Glutamatergic neuron (in vitro differentiated cells): ENCODE data around the gene KLRF1. TPM values are rescaled to one million over a fixed set of nuclear protein-coding genes. Genes with fewer than 3 reads are reported as not detected.
A peak's percentile ranks its signal among the peaks of the same experiment; 100 is the strongest.

ENCODE experiments used
- DNase-seq: peaks from one replicate; pipeline ENCODE4 v3.0.0; 2022
- H3K27ac Mint-ChIP-seq: one replicate; pipeline ENCODE4 v1.8.0; 2020; ENCODE audit warnings: mild to moderate bottlenecking, mixed read lengths, inconsistent platforms; ENCODE audit not compliant: unreplicated experiment
- H3K27me3 Mint-ChIP-seq: one replicate; pipeline ENCODE4 v1.8.0; 2020; ENCODE audit warnings: mild to moderate bottlenecking, moderate library complexity, mixed read lengths, inconsistent platforms; ENCODE audit not compliant: unreplicated experiment
- H3K36me3 Mint-ChIP-seq: one replicate; pipeline ENCODE4 v1.8.0; 2020; ENCODE audit warnings: mild to moderate bottlenecking, mixed read lengths, inconsistent platforms; ENCODE audit not compliant: unreplicated experiment
- H3K4me1 Mint-ChIP-seq: one replicate; pipeline ENCODE4 v1.8.0; 2020; ENCODE audit warnings: mild to moderate bottlenecking, low read depth, mixed read lengths, inconsistent platforms; ENCODE audit not compliant: unreplicated experiment
- H3K4me3 Mint-ChIP-seq: one replicate; pipeline ENCODE4 v1.8.0; 2020; ENCODE audit warnings: mild to moderate bottlenecking, mixed read lengths, inconsistent platforms; ENCODE audit not compliant: unreplicated experiment
- H3K9me3 Mint-ChIP-seq: one replicate; pipeline ENCODE4 v1.8.0; 2020; ENCODE audit warnings: mild to moderate bottlenecking, moderate library complexity, mixed read lengths, inconsistent platforms; ENCODE audit not compliant: unreplicated experiment
- CTCF ChIP-seq: fragments of 200-600 bp; sonication (generic); IDR thresholded peaks from one replicate; pipeline ENCODE4 v1.5.0; 2021; ENCODE audit not compliant: partially characterized antibody, unreplicated experiment
- total RNA-seq: library from RNA; stranded (reverse); fragmentation: NEBNext Ultra II Directional; extraction: Animal tissue kit (Norgen Biotek cat#: 25700); gene quantifications from one replicate; pipeline ENCODE4 v1.2.1, GENCODE V29; 2021; ENCODE audit not compliant: unreplicated experiment

Gene KLRF1
- total RNA-seq, 1 donor from 2014 or later, result not detected

- Mint-ChIP-seq H3K4me1 (peaks cover 10% of the 10 kb centered on the region), H3K27me3 (no peaks in the 10 kb centered on the region), H3K9me3 (no peaks in the 10 kb centered on the region), H3K36me3 (no peaks in the 10 kb centered on the region), H3K27ac (no peak overlapping the region), H3K4me3 (no peak overlapping the region)
- no peak for TF ChIP-seq CTCF
- no peak for DNase-seq
Observed at GRCh38 chr12:9809338-9809737, 17.9 kb upstream of the KLRF1 start.

GRCh38 chr12:9809866-9810265, 17.4 kb upstream of the KLRF1 start:
- Mint-ChIP-seq H3K36me3 (no peaks in the 10 kb centered on the region), H3K4me1 (peaks cover 9% of the 10 kb centered on the region), H3K27ac (no peak overlapping the region), H3K9me3 (no peaks in the 10 kb centered on the region), H3K27me3 (no peaks in the 10 kb centered on the region), H3K4me3 (no peak overlapping the region)
- no peak for TF ChIP-seq CTCF
- DNase-seq, result no peak

- H3K4me3 Mint-ChIP-seq, result no peak overlapping the region
- H3K9me3 Mint-ChIP-seq, result no peaks in the 10 kb centered on the region
- H3K27me3 Mint-ChIP-seq, result no peaks in the 10 kb centered on the region
- peaks cover 9% of the 10 kb centered on the region for H3K4me1 Mint-ChIP-seq
- TF ChIP-seq CTCF, result no peak
- no peak for DNase-seq
- no peaks in the 10 kb centered on the region for H3K36me3 Mint-ChIP-seq
- no peak overlapping the region for H3K27ac Mint-ChIP-seq
Observed at GRCh38 chr12:9810671-9811070, 16.6 kb upstream of the KLRF1 start.

GRCh38 chr12:9811621-9812020, 15.7 kb upstream of the KLRF1 start:
- Mint-ChIP-seq H3K27me3 (no peaks in the 10 kb centered on the region), H3K4me1 (peaks cover 9% of the 10 kb centered on the region), H3K36me3 (no peaks in the 10 kb centered on the region), H3K27ac (no peak overlapping the region), H3K9me3 (no peaks in the 10 kb centered on the region), H3K4me3 (no peak overlapping the region)
- TF ChIP-seq CTCF, result no peak
- DNase-seq, result no peak

GRCh38 chr12:9813821-9814798, 13.2 kb upstream of the KLRF1 start:
- no peaks in the 10 kb centered on the region for H3K9me3 Mint-ChIP-seq
- peaks cover 6% of the 10 kb centered on the region for H3K4me1 Mint-ChIP-seq
- no peak overlapping the region for H3K4me3 Mint-ChIP-seq
- no peaks in the 10 kb centered on the region for H3K27me3 Mint-ChIP-seq
- peak; percentile 72 for TF ChIP-seq CTCF
- H3K36me3 Mint-ChIP-seq, result no peaks in the 10 kb centered on the region
- H3K27ac Mint-ChIP-seq, result no peak overlapping the region
- DNase-seq, result peak; percentile 68
